H9 (cell line): ENCODE data around the gene PTPRN2. TPM values are rescaled to one million over a fixed set of nuclear protein-coding genes. Genes with fewer than 3 reads are reported as not detected.

ENCODE experiments used
- DNase-seq: peaks from one replicate; pipeline ENCODE4 v3.0.0-alpha.2; 2017
- H2AFZ ChIP-seq: one replicate; pipeline ENCODE4 v1.6.1; 2013; ENCODE audit warnings: mild to moderate bottlenecking, low read length, control low read depth, moderate library complexity
- H2AK5ac ChIP-seq: 2 replicates; pipeline ENCODE4 v1.6.1; 2013; ENCODE audit warnings: low read length, control low read depth, mixed read lengths; ENCODE audit not compliant: insufficient read length
- H2BK120ac ChIP-seq: one replicate; pipeline ENCODE4 v1.6.1; 2013; ENCODE audit warnings: low read depth, mild to moderate bottlenecking, low read length, control low read depth, inconsistent platforms; ENCODE audit not compliant: poor library complexity, severe bottlenecking
- H2BK12ac ChIP-seq: 2 replicates; pipeline ENCODE4 v1.6.1; 2013; ENCODE audit warnings: low read length, control low read depth, mixed read lengths, low read depth; ENCODE audit not compliant: insufficient read length
- H2BK15ac ChIP-seq: 2 replicates; pipeline ENCODE4 v1.6.1; 2013; ENCODE audit warnings: low read depth, low read length, control low read depth
- H2BK20ac ChIP-seq: one replicate; pipeline ENCODE4 v1.6.1; 2013; ENCODE audit warnings: low read depth, mild to moderate bottlenecking, low read length, control low read depth, inconsistent platforms; ENCODE audit not compliant: poor library complexity, severe bottlenecking
- H2BK5ac ChIP-seq: 2 replicates; pipeline ENCODE4 v1.6.1; 2013; ENCODE audit warnings: low read length, control low read depth, mixed read lengths; ENCODE audit not compliant: insufficient read length
- H3K14ac ChIP-seq: 2 replicates; pipeline ENCODE4 v1.6.1; 2013; ENCODE audit warnings: low read length, control low read depth; ENCODE audit not compliant: insufficient read depth
- H3K18ac ChIP-seq: 2 replicates; pipeline ENCODE4 v1.6.1; 2013; ENCODE audit warnings: low read depth, mild to moderate bottlenecking, mixed read lengths, low read length, control low read depth; ENCODE audit not compliant: insufficient read length
- H3K23ac ChIP-seq: 2 replicates; pipeline ENCODE4 v1.6.1; 2013; ENCODE audit warnings: low read length, control low read depth, mixed read lengths, low read depth; ENCODE audit not compliant: insufficient read length
- H3K23me2 ChIP-seq: 2 replicates; pipeline ENCODE4 v1.6.1; 2013; ENCODE audit warnings: low read depth, mild to moderate bottlenecking, mixed read lengths, low read length, control low read depth; ENCODE audit not compliant: insufficient read length, poor library complexity, severe bottlenecking
- H3K27ac ChIP-seq: 2 replicates; pipeline ENCODE4 v1.5.1; 2013; ENCODE audit warnings: low read length, control low read depth, mixed read lengths, low read depth; ENCODE audit not compliant: insufficient read length
- H3K27me3 ChIP-seq: 2 replicates; pipeline ENCODE4 v1.6.1; 2013; ENCODE audit warnings: low read length, control low read depth, inconsistent platforms; ENCODE audit not compliant: insufficient read depth
- H3K4ac ChIP-seq: 2 replicates; pipeline ENCODE4 v1.6.1; 2013; ENCODE audit warnings: low read depth, mild to moderate bottlenecking, control low read depth, inconsistent platforms, low read length, moderate library complexity
- H3K4me1 ChIP-seq: 2 replicates; pipeline ENCODE4 v1.6.1; 2013; ENCODE audit warnings: low read length, control low read depth, inconsistent platforms; ENCODE audit not compliant: insufficient read depth
- H3K4me2 ChIP-seq: 2 replicates; pipeline ENCODE4 v1.6.1; 2013; ENCODE audit warnings: low read length, control low read depth, mixed read lengths; ENCODE audit not compliant: insufficient read length, insufficient read depth
- H3K56ac ChIP-seq: 2 replicates; pipeline ENCODE4 v1.6.1; 2013; ENCODE audit warnings: low read depth, mild to moderate bottlenecking, mixed read lengths, low read length, control low read depth; ENCODE audit not compliant: insufficient read length
- H3K79me1 ChIP-seq: 2 replicates; pipeline ENCODE4 v1.6.1; 2013; ENCODE audit warnings: low read depth, mild to moderate bottlenecking, moderate library complexity, low read length, control low read depth, inconsistent platforms; ENCODE audit not compliant: insufficient read depth, poor library complexity, severe bottlenecking
- H3K79me2 ChIP-seq: 2 replicates; pipeline ENCODE4 v1.6.1; 2013; ENCODE audit warnings: low read length, control low read depth, inconsistent platforms; ENCODE audit not compliant: insufficient read depth
- H3K9ac ChIP-seq: 2 replicates; pipeline ENCODE4 v1.6.1; 2013; ENCODE audit warnings: low read length, control low read depth, mixed read lengths; ENCODE audit not compliant: insufficient read length; ENCODE audit errors: extremely low read depth
- H3K9me3 ChIP-seq: one replicate; pipeline ENCODE4 v1.6.1; 2013; ENCODE audit warnings: low read depth, low read length, inconsistent platforms; ENCODE audit not compliant: control insufficient read depth
- H3T11ph ChIP-seq: one replicate; pipeline ENCODE4 v1.6.1; 2013; ENCODE audit warnings: mild to moderate bottlenecking, low read length, control low read depth, inconsistent platforms
- H4K20me1 ChIP-seq: one replicate; pipeline ENCODE4 v1.6.1; 2013; ENCODE audit not compliant: control insufficient read depth, insufficient read length, insufficient read depth
- H4K5ac ChIP-seq: 2 replicates; pipeline ENCODE4 v1.6.1; 2013; ENCODE audit warnings: low read depth, mild to moderate bottlenecking, mixed read lengths, low read length, control low read depth; ENCODE audit not compliant: insufficient read length
- H4K8ac ChIP-seq: replicated peaks from 2 replicates; pipeline ENCODE4 v1.6.1; 2013; ENCODE audit warnings: low read length, control low read depth, mixed read lengths, low read depth; ENCODE audit not compliant: insufficient read length
- H4K91ac ChIP-seq: 2 replicates; pipeline ENCODE4 v1.6.1; 2013; ENCODE audit warnings: low read depth, mild to moderate bottlenecking, moderate library complexity, mixed read lengths, low read length, control low read depth; ENCODE audit not compliant: insufficient read length
- H3K27ac Mint-ChIP-seq, 3 experiments: 2 replicates in 2 of 3; 3 replicates in 1 of 3; pipeline ENCODE4 v1.8.0; 2020 to 2021; ENCODE audit warnings: mixed read lengths in 3 of 3, mild to moderate bottlenecking in 1 of 3, moderate library complexity in 1 of 3
- H3K27me3 Mint-ChIP-seq: 2 replicates; pipeline ENCODE4 v1.8.0; 2021; ENCODE audit warnings: low read depth, mild to moderate bottlenecking, moderate library complexity, mixed read lengths
- H3K36me3 Mint-ChIP-seq, 3 experiments: 2 replicates in 2 of 3; 3 replicates in 1 of 3; pipeline ENCODE4 v1.8.0; 2020 to 2021; ENCODE audit warnings: low read depth in 3 of 3, mixed read lengths in 3 of 3; ENCODE audit not compliant: insufficient read depth in 1 of 3
- H3K4me1 Mint-ChIP-seq, 2 experiments: 2 replicates each; pipeline ENCODE4 v1.8.0; 2020; ENCODE audit warnings: mixed read lengths in 2 of 2
- H3K4me3 Mint-ChIP-seq, 2 experiments: 2 replicates in 1 of 2; 3 replicates in 1 of 2; pipeline ENCODE4 v1.8.0; 2020 to 2021; ENCODE audit warnings: mild to moderate bottlenecking in 2 of 2, mixed read lengths in 2 of 2, moderate library complexity in 1 of 2
- H3K9me3 Mint-ChIP-seq, 2 experiments: 2 replicates in 1 of 2; 3 replicates in 1 of 2; pipeline ENCODE4 v1.8.0; 2020; ENCODE audit warnings: mild to moderate bottlenecking in 2 of 2, mixed read lengths in 2 of 2, moderate library complexity in 1 of 2
- CTCF ChIP-seq: fragments of 200-600 bp; sonication (generic); conservative IDR thresholded peaks from 3 replicates; pipeline ENCODE4 v1.8.0; 2021; ENCODE audit warnings: antibody characterized with exemption, mild to moderate bottlenecking
- WGBS: extraction: QIAGEN DNeasy Blood & Tissue Kit; methylation state at CpG from one replicate; pipeline ENCODE4 v1.1.7; 2013; ENCODE audit warnings: missing lambda C conversion rate, low lambda C conversion rate, mixed read lengths; ENCODE audit not compliant: insufficient read length; ENCODE audit errors: extremely low coverage; 5-methylcytosine and 5-hydroxymethylcytosine counted together
- total RNA-seq: library from RNA; stranded (reverse); gene quantifications from 2 replicates; pipeline ENCODE4 v1.2.1, GENCODE V29; 2021

Gene PTPRN2
- total RNA-seq, 1 experiment from 2014 or later, result 5.2 TPM

- Histone ChIP-seq H3K4me1 (no peaks in the 10 kb centered on the region), H3K23ac (no peak overlapping the region), H2BK12ac (no peak overlapping the region), H3K23me2 (no peaks in the 10 kb centered on the region), H3K56ac (no peak overlapping the region), H2AFZ (no peak overlapping the region), H3K9ac (no peak overlapping the region), H2BK20ac (no peak overlapping the region), H3K27ac (no peak overlapping the region), H3K9me3 (no peaks in the 10 kb centered on the region), H2BK15ac (no peak overlapping the region), H2BK120ac (no peak overlapping the region), H3K4me2 (no peak overlapping the region), H4K5ac (no peak overlapping the region), H2BK5ac (no peak overlapping the region), H3K4ac (no peak overlapping the region), H4K8ac (no peak overlapping the region), H3K27me3 (no peaks in the 10 kb centered on the region), H3T11ph (no peak overlapping the region), H3K18ac (no peak overlapping the region), H3K79me2 (no peaks in the 10 kb centered on the region), H2AK5ac (no peak overlapping the region), H3K14ac (no peak overlapping the region), H4K91ac (no peak overlapping the region), H4K20me1 (peaks cover 2% of the 10 kb centered on the region), H3K79me1 (no peaks in the 10 kb centered on the region)
- no peak for TF ChIP-seq CTCF
- Mint-ChIP-seq H3K27me3 (peaks cover 11% of the 10 kb centered on the region), H3K36me3 (no peaks in the 10 kb centered on the region), H3K4me1 (no peaks in the 10 kb centered on the region), H3K4me3 (no peak overlapping the region), H3K27ac (no peak overlapping the region), H3K9me3 (no peaks in the 10 kb centered on the region)
- no CpG with 5 or more reads among the region's 9 CpGs for WGBS
- no peak for DNase-seq
Observed at GRCh38 chr7:157558516-157558874, 1029.1 kb downstream of the PTPRN2 start.
